Dendritic cell treated with granulocyte-macrophage colony-stimulating factor and Interleukin-4, amounts not matched to agents 40 ng/mL and 50 ng/mL, for 4 days (primary cell): ENCODE results near the gene PDZD11.
"Not testable (repeated sequence)": the region's sequence is repeated elsewhere in the genome, so short reads cannot be mapped to it uniquely, and the experiment has no call there.

Experiments
- H3K27ac Mint-ChIP-seq: one replicate; pipeline ENCODE4 v1.8.0; 2022; ENCODE audit warnings: mild to moderate bottlenecking, mixed read lengths
- H3K27me3 Mint-ChIP-seq: one replicate; pipeline ENCODE4 v1.8.0; 2022; ENCODE audit warnings: mild to moderate bottlenecking, mixed read lengths
- H3K36me3 Mint-ChIP-seq: one replicate; pipeline ENCODE4 v1.8.0; 2022; ENCODE audit warnings: low read depth, mixed read lengths
- H3K4me1 Mint-ChIP-seq: one replicate; pipeline ENCODE4 v1.8.0; 2022; ENCODE audit warnings: low read depth, mixed read lengths
- H3K4me3 Mint-ChIP-seq: one replicate; pipeline ENCODE4 v1.8.0; 2022; ENCODE audit warnings: mild to moderate bottlenecking, moderate library complexity, mixed read lengths
- H3K9me3 Mint-ChIP-seq: one replicate; pipeline ENCODE4 v1.8.0; 2022; ENCODE audit warnings: mixed read lengths
- intact Hi-C: fragments of 100-400 bp; cut with micrococcal nuclease; formaldehyde crosslinking; loops from one replicate; pipeline ENCODE4 v1.15.0; 2022

PDZD11 gene

GRCh38 chrX:70280573-70280972 lies 9.2 kb downstream of the PDZD11 start:
- H3K27ac Mint-ChIP-seq = no peak overlapping the region

GRCh38 chrX:70279081-70279480 lies 10.6 kb downstream of the PDZD11 start:
- Mint-ChIP-seq H3K4me1 (no peaks in the 10 kb centered on the region), H3K27me3 (no peaks in the 10 kb centered on the region), H3K9me3 (no peaks in the 10 kb centered on the region), H3K4me3 (no peak overlapping the region), H3K27ac (no peak overlapping the region), H3K36me3 (peaks cover 12% of the 10 kb centered on the region)
- intact Hi-C loops = no loop called here

More at GRCh38 chrX:70280573-70280972, 9.2 kb downstream of the PDZD11 start:
- Mint-ChIP-seq H3K36me3 (peaks cover 23% of the 10 kb centered on the region), H3K9me3 (no peaks in the 10 kb centered on the region), H3K4me1 (no peaks in the 10 kb centered on the region), H3K4me3 (no peak overlapping the region), H3K27me3 (no peaks in the 10 kb centered on the region)
- intact Hi-C loops = no loop called here

- H3K9me3 Mint-ChIP-seq, intact Hi-C loops, H3K4me1 Mint-ChIP-seq: not testable (repeated sequence)
Measured at GRCh38 chrX:70274029-70274428, 15.7 kb downstream of the PDZD11 start.

DNA sequence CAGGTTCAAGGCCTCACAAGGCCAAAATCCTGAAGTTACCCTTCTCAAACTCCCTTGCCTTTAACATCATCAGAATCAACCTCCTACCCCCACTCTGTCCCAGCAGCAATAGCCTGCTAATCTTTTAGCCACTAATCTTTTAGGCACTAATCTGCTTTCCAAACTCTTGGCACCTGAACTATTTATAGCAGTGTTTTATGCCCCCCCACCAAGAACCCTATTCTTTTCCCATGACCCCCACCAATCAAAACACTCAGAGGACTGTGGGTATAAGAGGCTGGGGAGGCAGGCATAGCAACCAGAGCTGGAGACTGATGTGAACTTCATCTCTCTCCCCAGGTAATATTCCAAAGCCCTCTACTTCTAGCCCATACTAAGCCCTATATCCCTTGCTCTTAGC lies 21.7 kb downstream of the PDZD11 start, which contains the start of gene ARR3:
Gene ARR3 (plus strand): TSS at position 301 of the 400 bp plus-strand sequence. CDS start 1,052 bp downstream, outside the sequence.
- no peak within 1 kb of the TSS for H3K4me3 Mint-ChIP-seq
- H3K27ac Mint-ChIP-seq = no peak within 1 kb of the TSS
- intact Hi-C loops = no loop called here
- H3K4me1 Mint-ChIP-seq = no peaks in the 10 kb centered on the region
- peaks cover 2% of the 10 kb centered on the region for H3K27me3 Mint-ChIP-seq
- H3K9me3 Mint-ChIP-seq = no peaks in the 10 kb centered on the region
- no peaks in the 10 kb centered on the region for H3K36me3 Mint-ChIP-seq

More at GRCh38 chrX:70274029-70274428, 15.7 kb downstream of the PDZD11 start:
- H3K27ac Mint-ChIP-seq, H3K4me3 Mint-ChIP-seq, H3K36me3 Mint-ChIP-seq, H3K27me3 Mint-ChIP-seq: not testable (repeated sequence)

- no peaks in the 10 kb centered on the region for H3K9me3 Mint-ChIP-seq
- peaks cover 2% of the 10 kb centered on the region for H3K27me3 Mint-ChIP-seq
- no peaks in the 10 kb centered on the region for H3K4me1 Mint-ChIP-seq
- H3K36me3 Mint-ChIP-seq = no peaks in the 10 kb centered on the region
- H3K4me3 Mint-ChIP-seq = no peak overlapping the region
- intact Hi-C loops = no loop called here
- no peak overlapping the region for H3K27ac Mint-ChIP-seq
Measured at GRCh38 chrX:70264784-70265183, 24.9 kb downstream of the PDZD11 start.

DNA sequence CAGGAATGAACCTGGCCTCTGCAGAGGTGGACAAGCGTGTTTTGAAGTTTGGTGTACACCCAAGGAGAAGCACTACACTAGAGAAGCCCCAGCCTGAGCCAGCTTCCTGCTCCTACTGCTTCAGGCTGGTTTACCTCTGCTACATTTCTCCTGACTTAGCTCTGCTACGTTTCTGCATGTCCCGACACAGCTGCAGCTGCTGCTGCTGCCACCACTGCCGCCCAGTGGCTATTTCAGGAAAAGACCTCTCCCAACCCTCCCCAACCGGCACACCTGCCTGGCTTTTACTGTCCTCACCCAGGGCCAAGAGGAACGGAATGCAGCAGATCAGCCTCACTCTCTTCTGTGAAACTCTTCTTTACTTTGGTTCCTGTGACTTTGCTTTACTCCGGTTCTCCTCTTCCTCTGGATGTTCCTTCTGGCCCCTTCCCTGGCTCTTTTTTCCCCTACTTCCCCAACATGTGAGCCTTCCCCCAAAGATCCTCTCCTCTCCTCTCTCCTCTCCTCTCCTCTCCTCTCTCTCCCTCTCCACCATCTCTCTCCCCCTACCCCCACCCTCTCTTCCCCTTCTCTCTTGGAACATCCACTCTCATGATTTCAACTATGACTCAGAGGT lies 26.7 kb downstream of the PDZD11 start:
- H3K27ac Mint-ChIP-seq = no peak overlapping the region
- no peaks in the 10 kb centered on the region for H3K4me1 Mint-ChIP-seq
- intact Hi-C loops = no loop called here

GRCh38 chrX:70260104-70260503 lies 29.6 kb downstream of the PDZD11 start, which contains the start of gene P2RY4:
P2RY4 (minus strand) TSS chrX:70260204; CDS start chrX:70259624, 580 bp downstream.
- peaks cover 2% of the 10 kb centered on the region for H3K27me3 Mint-ChIP-seq
- no peaks in the 10 kb centered on the region for H3K36me3 Mint-ChIP-seq
- intact Hi-C loops = no loop called here
- no peak within 1 kb of the TSS for H3K27ac Mint-ChIP-seq
- no peak within 1 kb of the TSS for H3K4me3 Mint-ChIP-seq
- H3K9me3 Mint-ChIP-seq = no peaks in the 10 kb centered on the region
- H3K4me1 Mint-ChIP-seq = no peaks in the 10 kb centered on the region

More for the DNA sequence above, 26.7 kb downstream of the PDZD11 start:
- no peaks in the 10 kb centered on the region for H3K9me3 Mint-ChIP-seq
- no peak overlapping the region for H3K4me3 Mint-ChIP-seq
- H3K36me3 Mint-ChIP-seq = no peaks in the 10 kb centered on the region
- peaks cover 2% of the 10 kb centered on the region for H3K27me3 Mint-ChIP-seq

DNA sequence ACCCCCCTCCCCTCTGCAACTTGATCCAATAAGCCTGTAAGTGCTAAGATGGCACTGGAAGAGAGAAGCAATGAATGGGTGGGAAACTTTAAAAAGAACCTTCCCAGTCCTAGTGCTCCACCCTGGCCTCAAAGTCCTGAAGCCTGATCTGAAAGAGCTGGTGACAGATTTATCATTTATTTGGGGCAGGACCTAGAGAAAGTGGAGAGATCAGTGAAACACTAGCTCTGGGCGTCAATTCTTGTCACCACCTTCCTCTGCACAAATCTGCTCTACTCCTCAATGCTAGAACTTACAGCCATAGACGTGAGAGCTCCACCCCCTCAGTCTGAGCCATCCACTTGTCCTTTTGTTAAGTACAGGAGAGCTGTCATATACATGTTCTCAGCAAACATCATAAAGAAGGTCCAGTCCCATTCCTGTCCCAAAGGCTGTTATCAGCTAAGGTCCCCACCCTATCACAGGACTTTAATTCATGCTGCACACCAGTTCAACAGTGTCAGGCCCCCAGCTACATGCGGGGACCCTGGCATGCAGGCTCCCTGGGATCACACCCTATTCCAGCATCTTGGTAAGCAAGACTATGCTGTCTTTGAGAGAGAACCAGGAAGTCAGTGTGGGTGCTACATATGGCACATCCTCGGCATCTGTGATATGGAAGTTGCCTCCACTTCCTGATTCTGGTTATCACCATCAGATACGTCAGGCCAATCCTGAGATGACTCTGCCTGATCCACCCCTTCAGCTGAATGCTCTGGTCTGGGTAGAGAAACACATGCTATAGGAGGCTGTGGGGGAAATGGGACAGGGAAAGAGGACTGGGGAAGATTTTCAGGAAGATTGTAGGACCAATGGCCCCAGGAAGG lies 32.1 kb downstream of the PDZD11 start:
- H3K27ac Mint-ChIP-seq = no peak overlapping the region

GRCh38 chrX:70255452-70255851 lies 34.3 kb downstream of the PDZD11 start:
- H3K9me3 Mint-ChIP-seq = no peaks in the 10 kb centered on the region
- no peaks in the 10 kb centered on the region for H3K36me3 Mint-ChIP-seq
- H3K27me3 Mint-ChIP-seq = no peaks in the 10 kb centered on the region
- intact Hi-C loops = no loop called here
- H3K4me1 Mint-ChIP-seq = no peaks in the 10 kb centered on the region
- H3K4me3 Mint-ChIP-seq = no peak overlapping the region
- H3K27ac Mint-ChIP-seq = no peak overlapping the region

More for the DNA sequence above, 32.1 kb downstream of the PDZD11 start:
- no peak overlapping the region for H3K4me3 Mint-ChIP-seq
- intact Hi-C loops = no loop called here
- H3K9me3 Mint-ChIP-seq = no peaks in the 10 kb centered on the region
- H3K4me1 Mint-ChIP-seq = no peaks in the 10 kb centered on the region
- H3K27me3 Mint-ChIP-seq = no peaks in the 10 kb centered on the region
- H3K36me3 Mint-ChIP-seq = no peaks in the 10 kb centered on the region

GRCh38 chrX:70254909-70255308 lies 34.8 kb downstream of the PDZD11 start:
- no peak overlapping the region for H3K27ac Mint-ChIP-seq

GRCh38 chrX:70254063-70254400 lies 35.7 kb downstream of the PDZD11 start:
- no peaks in the 10 kb centered on the region for H3K27me3 Mint-ChIP-seq
- H3K36me3 Mint-ChIP-seq = no peaks in the 10 kb centered on the region
- H3K9me3 Mint-ChIP-seq = no peaks in the 10 kb centered on the region
- no peak overlapping the region for H3K4me3 Mint-ChIP-seq
- H3K4me1 Mint-ChIP-seq = no peaks in the 10 kb centered on the region
- intact Hi-C loops = no loop called here
- no peak overlapping the region for H3K27ac Mint-ChIP-seq

More at GRCh38 chrX:70254909-70255308, 34.8 kb downstream of the PDZD11 start:
- no peaks in the 10 kb centered on the region for H3K27me3 Mint-ChIP-seq
- no peaks in the 10 kb centered on the region for H3K4me1 Mint-ChIP-seq
- no peak overlapping the region for H3K4me3 Mint-ChIP-seq
- H3K36me3 Mint-ChIP-seq = no peaks in the 10 kb centered on the region
- no peaks in the 10 kb centered on the region for H3K9me3 Mint-ChIP-seq
- intact Hi-C loops = no loop called here

DNA sequence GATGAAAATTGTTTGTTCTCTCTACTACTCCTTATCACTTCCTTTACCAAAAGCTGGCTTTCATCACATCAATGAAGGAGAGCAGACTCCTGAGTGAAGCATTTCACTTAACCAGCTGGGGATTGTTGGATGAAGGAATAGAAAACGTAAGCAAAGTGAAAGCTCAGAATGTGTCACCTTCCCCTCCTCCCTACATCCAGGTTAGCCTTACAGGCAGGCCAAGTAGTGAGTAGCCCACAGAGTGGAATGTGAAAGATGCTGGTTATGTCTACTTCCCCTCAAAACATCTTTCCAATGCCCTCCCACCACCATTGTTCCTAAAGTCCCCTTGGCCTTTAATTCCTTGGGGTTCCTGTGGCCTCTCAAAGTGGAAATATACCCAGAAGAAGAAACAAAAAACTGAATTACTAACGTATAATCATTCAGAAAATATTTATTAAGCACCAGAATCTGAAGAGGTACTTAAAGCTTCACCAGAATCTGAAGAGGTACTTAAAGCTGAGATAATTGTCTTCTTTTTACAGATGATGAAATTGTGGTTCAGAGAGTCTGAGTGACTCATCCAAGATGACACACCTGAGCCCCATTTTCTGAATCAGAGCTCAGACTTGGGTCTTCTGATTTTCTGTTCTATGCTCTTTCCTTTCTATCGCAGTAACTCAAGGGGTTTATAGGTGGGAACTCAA lies 36.2 kb downstream of the PDZD11 start:
- Mint-ChIP-seq H3K4me3 (no peak overlapping the region), H3K4me1 (no peaks in the 10 kb centered on the region), H3K27me3 (no peaks in the 10 kb centered on the region), H3K27ac (no peak overlapping the region), H3K36me3 (no peaks in the 10 kb centered on the region), H3K9me3 (no peaks in the 10 kb centered on the region)
- intact Hi-C loops = no loop called here

- H3K36me3 Mint-ChIP-seq = no peaks in the 10 kb centered on the region
- H3K27ac Mint-ChIP-seq = no peak overlapping the region
- no peaks in the 10 kb centered on the region for H3K27me3 Mint-ChIP-seq
- no peaks in the 10 kb centered on the region for H3K9me3 Mint-ChIP-seq
- no peaks in the 10 kb centered on the region for H3K4me1 Mint-ChIP-seq
- intact Hi-C loops = no loop called here
- H3K4me3 Mint-ChIP-seq = no peak overlapping the region
Measured at GRCh38 chrX:70252491-70252890, 37.2 kb downstream of the PDZD11 start.

DNA sequence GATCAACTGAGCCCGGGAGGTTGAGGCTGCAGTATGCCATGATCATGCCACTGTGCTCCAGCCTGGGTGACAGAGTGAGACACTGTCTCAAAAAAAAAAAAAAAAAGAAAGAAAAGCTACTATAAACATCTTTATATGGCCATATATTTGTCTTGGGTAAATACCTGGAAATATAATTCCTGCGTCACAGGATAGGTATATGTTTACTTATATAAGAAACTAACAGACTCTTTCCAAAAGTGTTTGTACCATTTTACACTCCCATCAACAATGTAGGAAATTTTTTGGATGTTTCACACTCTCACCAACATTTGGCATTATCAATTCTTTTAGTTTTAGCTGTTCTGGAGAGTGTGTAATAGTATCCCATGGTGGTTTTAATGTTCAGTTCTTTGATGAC lies 42.5 kb downstream of the PDZD11 start:
- H3K27me3 Mint-ChIP-seq = no peaks in the 10 kb centered on the region
- H3K27ac Mint-ChIP-seq = no peak overlapping the region
- H3K4me1 Mint-ChIP-seq = no peaks in the 10 kb centered on the region
- intact Hi-C loops = no loop called here
- H3K4me3 Mint-ChIP-seq = no peak overlapping the region
- H3K36me3 Mint-ChIP-seq = no peaks in the 10 kb centered on the region
- no peaks in the 10 kb centered on the region for H3K9me3 Mint-ChIP-seq
